OCI-LY7 (cell line): Measurements from ENCODE around the gene TESK1.

ENCODE experiments used
- CTCF ChIP-seq: fragments of 200-600 bp; sonication (generic); conservative IDR thresholded peaks from 2 replicates; pipeline ENCODE4 v1.5.1; 2014; ENCODE audit warnings: mild to moderate bottlenecking, antibody characterized with exemption, low read length, moderate library complexity, mixed read lengths
- EZH2phosphoT487 ChIP-seq: fragments of 200-600 bp; sonication (generic); IDR thresholded peaks from 2 replicates; pipeline ENCODE4 v1.6.1; 2018; ENCODE audit warnings: low read depth, borderline replicate concordance, mild to moderate bottlenecking, mixed run types, antibody characterized with exemption, low read length, moderate library complexity, mixed read lengths

GRCh38 chr9:35615981-35616680, 11.1 kb downstream of the TESK1 start:
- TF ChIP-seq CTCF (no peak), EZH2phosphoT487 (no peak)
